CD1c-positive myeloid dendritic cell (primary cell): ENCODE measurements around the gene SAP30BP.

Experiments
- DNase-seq: peaks from one replicate; pipeline ENCODE4 v3.0.0-alpha.2; 2016; ENCODE audit errors: extremely low spot score

SAP30BP gene

DNA sequence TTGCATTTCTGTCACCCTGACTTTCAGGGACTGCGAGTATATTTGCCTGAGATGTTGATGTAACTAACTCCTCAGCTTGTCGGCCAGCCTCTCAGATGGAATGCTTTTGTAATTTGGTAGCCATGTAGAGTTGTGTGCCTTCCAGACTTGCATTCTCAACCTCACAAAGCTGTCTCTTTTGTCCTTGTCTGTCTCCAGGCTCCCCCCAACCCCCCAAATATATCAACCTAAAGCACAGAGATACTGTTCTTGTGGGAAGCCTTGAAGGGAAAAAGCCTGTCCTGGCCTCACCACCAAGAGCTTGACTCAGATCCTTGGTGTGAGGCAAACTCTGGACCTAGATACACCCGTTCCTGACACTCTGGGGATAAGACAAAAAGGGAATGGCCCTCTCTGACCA lies 18.4 kb downstream of the SAP30BP start:
- no peak for DNase-seq

DNA sequence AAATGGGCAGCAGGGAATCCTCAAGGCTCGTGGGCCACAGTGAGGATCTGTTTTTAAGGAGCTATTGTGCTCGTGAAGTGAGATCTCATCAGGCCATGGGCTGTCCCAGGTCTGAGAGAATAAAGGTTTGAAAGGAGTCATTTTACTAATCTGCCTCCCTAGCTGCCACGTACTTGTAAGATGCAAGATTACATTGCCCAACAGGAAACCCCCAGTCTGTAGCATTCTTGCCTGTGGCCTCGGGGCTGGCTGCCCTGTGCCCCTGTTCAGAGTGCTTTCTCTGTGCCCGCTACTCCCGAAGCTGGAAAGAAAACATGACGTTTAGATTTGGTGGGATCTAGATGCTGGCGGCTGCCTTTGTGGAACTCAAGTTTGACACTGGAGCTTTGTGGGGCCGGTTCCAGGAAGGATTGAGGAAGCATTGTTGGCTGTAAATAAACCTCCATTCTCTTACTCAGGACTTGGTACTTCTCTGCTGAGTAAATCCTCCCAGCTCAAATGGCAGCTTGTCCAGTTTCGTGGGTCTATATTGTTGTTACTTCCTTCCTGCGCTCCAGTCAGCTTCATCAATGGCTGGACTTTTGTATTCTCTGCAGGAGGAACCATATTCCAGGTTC lies 21.2 kb downstream of the SAP30BP start:
- peak; percentile 68 for DNase-seq

DNA sequence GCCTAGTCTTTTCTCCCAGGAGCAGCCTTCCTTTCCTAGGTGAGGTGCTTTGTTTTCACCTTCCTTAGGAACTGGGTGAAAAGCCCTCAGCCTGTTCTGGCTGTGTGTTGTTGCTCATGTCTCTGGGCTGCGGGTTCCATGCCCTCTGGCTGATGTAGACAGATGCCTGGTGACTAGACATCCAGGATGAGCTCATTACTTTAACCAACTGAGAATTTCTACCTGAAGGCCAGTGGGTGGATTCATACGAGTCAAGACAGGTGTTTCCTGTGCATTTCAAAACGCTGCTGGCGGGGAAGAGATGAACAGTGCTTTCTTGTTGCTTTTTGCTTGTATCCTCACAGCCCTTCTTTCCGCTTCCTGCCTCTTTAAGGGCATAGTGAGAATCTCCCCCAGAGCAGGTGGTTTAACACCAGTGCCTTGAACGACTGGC lies 22.3 kb downstream of the SAP30BP start:
- no peak for DNase-seq

DNA sequence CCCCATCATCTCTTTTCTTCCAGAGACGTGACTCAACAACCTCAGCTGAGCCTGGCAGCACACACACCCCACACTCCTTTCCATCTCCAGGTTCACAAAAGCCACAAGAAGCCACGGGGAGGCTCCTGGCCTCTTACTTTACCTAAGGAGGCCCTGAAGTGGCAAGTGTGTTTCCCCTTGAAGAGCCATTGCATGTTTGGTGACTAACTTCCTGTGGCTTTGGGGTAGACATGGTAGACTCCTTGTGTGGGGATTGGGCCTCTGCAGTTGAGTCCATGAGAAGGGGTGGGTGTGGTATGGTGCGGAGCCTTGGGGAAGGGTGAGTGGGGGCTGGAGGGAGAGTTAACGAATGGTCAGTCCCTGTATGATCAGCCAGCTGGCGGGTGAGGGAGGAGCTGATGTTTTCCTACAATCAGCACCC lies 24.2 kb downstream of the SAP30BP start:
- DNase-seq = no peak

DNA sequence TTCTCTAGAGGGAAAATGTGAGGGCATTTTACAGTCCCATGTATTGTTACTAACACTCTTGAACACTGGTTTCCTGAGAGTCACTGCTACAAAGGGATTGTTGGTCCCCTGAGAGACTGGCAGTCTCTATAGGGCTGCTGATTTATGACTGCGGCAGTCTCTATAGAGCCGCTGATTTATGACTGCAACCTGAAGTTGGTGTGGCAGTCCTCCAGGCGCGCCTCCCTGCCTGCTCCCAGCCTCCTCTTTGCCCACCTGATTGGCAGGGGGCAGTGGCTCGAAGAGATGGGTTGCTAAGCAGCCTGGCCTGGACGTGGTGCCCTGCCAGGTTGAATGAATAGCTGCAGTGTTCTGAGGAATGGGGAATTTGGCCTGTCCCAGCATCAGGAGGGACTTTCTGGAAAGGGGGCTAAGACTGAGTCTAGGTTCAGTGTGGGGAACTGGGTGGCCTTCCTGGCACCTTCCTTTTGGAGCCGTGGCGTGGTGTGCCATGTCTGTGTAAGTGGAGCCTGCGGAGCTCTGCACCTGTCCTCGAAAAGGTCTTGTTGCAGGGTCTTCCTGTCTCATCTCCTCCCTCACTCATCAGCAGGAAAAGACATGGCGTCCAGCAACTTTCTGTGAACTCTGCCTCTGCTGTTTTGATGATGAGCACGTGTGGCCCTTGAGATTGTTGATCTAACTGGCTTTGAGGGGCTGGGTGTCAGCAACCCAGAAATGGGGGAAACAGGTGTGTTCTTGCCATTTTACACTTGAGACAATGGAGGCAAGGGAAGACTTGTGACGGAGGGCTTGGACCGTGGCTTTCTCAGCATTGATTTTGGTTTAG lies 24.9 kb downstream of the SAP30BP start:
- no peak for DNase-seq

DNA sequence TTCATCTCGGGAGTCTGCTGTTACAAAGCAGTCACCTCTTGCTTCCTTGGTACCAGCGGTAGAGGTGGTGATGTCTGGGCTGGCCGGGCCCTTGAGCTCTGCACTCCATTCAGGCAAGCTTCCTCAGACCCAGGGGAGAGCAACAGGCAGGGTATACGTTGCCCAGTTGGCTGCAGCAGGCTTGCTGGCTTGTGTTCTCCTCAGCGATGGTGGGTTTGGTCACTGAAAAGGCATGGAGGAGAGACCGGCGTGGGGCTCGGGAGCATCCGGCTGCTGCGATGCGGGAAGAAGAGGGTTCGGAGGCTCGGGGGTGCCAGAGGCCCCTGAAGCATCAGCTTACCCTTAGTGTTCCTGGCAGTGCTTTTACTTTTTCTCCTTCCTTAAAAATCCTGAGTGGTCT lies 25.8 kb downstream of the SAP30BP start:
- no peak for DNase-seq

DNA sequence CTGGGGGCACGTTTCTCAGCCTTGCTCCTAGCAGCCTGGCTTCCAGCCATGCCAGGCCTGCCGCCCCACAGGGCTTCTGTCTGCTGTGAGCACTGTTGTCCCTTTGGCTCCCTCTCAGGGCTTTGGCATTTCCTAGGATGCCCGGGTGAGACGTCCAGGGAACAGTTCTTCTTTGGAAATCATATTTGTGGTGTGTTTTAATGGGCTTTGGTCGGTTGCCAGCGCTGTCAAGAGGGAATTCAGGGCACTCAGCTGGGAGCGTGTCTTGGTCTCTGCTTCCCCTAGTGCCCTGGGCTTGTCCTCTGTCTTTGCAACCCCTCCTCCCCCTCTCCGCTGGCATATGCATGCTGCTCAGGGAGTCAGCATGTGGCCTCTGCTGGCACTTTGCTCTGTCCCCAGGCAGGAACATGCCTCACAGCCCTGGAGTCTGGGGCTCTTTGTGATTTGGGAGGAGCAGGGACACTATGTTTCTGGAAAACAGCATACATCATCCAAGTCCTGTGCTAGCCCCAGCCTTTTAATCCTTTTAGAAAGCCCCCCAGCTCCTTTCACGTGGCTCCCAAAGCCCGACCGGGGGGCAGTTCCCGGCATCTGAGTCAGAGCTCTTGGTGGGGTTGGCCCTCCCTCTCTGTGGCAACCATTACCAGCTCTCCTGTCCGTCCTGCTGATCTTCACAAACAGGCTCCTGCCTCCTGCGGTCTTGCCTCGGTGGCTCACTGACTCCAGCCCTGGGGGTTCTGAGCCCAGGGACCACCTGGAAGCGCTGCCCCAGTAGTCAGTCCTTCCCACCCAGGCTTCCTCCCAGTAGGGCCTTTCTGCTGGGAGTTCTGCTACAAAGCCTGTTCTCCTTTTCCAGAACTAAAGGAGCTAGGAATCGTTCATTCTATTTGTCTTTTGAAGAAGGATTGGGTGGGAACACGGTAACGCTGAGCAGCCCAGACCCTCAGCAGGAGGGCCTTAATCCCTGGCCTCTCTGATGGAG lies 26.7 kb downstream of the SAP30BP start:
- DNase-seq = no peak

DNA sequence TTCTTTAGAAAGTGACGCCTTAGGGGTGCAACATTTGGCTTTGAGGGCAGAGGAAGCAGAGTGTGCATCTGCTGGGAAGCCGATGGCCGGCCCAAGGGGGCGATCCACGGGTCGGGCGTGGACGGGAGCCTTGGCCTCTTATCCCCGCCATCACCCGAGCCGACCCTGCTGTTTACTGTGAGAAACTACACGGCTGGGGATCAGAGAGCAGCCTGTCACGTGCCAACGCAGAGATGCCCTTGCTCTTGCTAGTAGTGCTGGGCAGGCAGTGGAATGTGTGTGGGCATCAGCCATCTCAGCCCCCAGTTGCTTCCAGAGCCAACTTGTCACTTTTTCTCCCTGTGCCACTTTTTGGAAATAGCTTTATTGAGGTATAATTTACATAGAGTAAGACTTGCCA lies 27.4 kb downstream of the SAP30BP start:
- no peak for DNase-seq

DNA sequence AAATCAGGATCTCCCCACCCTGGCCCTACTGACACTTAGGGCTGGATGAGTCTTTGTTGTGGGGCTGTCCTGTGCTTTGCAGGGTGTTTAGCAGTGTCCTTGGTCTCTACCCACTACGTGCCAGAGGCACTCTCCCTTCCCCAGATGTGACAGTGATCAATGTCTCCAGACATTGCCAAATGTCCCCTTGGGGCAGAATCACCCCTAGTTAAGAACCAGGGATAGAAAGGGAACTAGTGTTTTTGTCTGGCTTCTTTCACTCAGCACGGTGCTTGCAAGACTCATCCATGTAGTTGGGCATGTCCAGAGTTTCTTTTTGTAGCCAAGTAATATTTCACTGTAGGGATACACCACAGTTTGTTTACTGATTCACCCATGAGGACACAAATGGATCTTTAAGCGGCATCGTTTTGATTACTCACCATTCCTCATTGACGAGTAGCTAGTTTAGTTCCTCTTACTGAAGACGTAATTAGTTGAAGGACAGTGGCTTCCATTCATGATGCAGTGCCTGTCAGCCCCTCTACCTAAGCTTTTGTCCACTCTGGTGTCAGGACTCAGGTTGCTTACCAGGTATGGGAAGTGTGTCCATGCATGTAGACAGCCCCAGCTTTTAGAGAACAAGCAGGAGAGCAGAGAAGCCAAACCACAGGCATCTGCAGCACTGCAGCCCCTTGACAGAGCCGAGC lies 28.1 kb downstream of the SAP30BP start:
- DNase-seq = no peak

DNA sequence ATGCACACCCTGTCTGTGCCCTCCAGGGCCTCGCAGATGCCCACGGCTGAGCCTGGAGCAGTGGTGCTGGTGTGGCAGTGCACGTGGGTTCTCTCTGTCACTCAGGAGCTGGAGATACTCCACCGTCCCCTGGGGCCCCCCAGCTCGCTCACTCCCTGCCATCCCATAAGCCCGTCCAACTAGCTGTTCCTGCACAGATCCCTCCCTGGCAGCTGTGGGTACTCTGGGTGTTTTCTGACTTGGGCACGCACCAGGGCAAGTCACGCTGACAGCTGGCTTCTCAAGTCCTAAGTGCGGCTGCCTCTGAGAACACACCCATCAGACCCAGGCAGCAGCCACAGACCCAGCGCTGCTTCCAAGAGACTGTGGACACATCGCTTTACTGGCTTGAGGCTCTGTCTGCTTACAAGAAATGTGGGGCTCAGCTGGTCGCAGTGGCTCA lies 28.7 kb downstream of the SAP30BP start:
- no peak for DNase-seq

DNA sequence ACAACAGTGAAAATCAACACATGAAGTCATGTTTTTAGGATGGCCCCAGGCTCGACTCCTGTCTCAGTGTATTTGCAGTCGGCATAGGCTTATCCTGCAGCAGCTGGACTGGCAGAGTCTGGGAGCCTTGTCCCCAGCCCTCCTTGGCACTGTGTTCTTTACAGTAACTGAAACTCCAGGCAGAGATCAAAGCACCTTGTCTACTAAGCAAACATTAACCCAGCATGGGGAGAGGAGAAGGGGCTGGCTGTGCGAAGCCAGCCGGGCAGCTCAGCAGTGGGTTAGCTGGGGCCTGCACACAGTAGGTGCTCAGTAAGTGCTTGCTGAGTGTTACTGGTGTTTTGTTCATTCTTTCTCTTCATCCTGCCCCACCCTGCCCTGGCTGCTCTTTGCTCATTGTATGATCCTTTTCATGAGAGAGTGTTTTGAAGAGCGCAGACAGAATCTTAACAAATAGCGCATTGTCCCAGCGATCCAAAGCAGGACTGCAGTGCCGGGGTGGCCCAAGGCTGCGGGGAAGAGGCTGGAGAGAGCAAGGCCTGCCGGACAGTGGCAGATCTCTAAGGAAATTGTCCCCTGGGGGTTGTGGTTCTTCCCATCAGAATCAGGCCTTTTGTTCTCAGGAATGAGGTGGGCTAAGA lies 30.6 kb downstream of the SAP30BP start:
- DNase-seq = no peak

DNA sequence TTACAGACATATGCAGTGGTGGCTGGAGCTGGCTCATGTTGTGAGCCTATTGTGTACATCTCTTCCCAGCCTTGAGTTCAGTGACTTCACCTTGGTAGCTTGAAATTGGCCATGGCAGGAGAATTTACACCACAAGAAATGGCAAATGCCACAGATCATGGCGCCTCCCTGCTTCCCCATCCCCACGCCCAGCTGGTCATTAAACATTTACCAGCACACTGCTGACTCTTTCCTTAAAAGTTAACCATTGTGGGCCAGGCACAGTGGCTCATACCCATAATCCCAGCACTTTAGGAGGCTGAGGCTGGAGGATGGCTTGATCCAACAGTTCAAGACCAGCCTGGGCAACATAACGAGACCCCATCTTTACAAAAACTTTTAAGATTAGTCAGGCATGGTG lies 31.5 kb downstream of the SAP30BP start:
- no peak for DNase-seq

DNA sequence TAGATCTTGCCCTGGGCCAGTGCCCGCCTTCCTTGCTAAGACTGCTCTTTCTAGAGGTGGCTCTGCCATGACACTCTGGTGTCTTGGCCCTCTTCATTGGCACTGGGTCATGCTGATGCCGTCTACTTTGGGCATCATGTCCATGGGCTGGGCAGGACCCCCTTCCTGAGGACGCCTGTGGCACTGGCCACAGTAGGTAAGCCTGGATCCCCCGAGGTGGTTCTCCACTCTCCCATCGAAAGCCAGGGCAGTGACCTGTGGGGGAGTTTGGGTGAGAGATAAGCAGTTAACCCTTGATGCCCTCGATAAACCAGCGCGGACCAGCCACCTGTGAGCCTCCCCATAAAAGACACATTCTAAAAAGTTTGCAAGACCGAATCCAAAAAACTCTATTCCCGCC lies 34.1 kb downstream of the SAP30BP start:
- DNase-seq = no peak

DNA sequence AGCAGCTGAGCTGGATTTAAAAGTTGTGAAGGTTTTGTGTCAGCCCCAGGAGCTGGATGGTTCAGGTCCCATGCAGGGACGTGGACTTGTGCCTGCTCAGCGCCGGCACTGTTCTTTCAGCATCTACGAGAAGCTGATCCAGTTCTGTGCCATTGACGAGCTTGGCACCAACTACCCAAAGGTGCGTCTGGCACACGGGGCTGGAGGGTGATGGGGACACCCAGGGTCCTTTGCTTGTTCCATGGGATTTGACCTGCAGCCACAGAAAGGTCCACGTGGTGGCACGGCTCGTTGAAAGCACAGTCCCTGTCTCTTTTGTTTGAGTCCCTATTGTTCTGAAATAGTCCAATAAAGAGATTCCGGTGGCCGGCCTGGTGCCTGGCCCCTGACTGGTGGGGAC lies 36.1 kb downstream of the SAP30BP start:
- DNase-seq = no peak

DNA sequence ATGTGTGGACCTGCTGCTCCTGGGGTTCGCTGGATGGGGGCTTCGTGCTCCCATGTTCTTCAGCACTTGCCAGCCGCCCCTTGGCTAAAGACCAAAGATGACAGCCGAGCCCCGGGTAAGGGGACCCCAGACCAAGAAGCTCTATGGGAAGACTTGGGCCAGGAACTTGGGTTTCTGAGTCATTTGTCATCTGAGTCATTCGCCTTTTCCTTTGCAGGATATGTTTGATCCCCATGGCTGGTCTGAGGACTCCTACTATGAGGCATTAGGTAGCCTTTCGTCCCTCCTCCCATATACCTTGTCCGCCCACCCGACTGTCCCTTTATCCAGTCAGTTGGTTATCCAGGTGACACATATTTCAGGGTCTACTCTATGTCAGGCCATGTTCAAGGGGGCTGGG lies 36.5 kb downstream of the SAP30BP start:
- no peak for DNase-seq

DNA sequence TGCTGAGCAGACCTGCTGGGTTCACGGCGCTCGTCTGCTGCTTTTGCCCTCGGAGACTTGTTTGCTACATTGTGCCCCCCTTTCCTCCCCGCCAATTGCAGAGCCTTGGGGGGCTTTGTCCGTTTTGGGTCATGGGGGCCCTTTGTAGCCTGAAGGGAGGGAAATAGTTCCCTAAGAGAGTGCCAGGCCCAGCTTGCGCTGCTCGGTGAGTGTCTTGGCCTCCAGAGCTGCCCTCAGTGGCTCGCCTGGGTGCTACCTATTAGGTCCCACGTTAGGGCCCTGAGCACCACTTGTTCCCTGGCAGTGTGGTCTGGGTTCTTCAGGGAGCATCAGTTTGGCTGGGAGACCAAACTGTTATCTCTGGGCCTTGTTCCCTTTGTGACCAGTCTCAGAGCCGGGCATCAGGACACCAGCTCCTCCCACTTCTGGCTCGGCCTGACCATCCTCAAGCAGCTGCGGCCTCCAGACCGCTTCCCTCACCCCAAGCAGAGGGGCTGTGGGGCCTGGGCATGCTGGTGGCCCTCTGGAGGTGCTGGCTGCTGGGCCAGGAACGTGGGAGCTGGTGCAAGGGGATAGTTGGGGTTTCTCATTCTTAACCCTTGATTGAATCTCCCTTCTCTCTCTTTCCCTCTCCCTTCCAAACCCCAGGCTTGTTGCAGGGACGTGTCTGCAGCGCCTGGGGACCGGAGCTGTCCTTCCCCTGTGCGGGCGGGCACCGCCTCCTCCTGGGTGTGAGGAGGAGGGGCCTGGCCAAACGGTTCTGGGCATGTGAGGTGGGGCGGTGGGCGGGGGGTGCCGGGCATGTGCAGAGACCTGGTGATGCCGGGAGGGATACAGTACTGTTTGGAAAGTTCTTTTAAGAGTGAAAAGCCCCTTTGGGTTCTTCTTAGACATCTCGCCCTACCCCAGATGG lies 38.1 kb downstream of the SAP30BP start:
- no peak for DNase-seq

DNA sequence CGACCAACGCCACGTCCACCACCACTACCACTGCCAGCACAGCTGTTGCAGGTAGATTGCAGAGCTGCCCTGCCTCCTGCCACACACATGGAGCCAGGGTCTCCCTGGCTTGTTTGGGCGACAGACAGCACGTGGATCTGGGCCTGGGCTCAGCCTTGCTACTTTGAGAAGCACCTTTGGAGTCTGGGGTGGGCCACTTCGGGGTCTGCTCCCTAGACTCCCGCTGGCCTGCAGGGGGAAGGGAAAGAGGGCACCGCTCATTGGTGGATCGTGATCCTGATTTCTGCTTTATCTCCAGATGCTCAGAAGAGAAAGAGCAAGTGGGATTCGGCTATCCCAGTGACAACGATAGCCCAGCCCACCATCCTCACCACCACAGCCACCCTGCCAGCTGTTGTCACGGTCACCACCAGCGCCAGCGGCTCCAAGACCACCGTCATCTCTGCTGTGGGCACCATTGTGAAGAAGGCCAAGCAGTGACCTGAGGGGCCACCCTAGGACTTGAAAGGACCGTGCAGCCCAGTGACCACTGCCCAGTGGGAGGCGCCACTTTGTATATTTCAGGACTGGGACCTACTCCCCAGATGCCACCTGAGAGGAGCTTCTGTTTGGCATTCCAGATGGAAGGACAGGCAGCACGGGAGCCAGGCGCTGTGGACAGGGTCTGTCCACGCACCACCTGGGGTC lies 39.0 kb downstream of the SAP30BP start:
- DNase-seq = no peak

DNA sequence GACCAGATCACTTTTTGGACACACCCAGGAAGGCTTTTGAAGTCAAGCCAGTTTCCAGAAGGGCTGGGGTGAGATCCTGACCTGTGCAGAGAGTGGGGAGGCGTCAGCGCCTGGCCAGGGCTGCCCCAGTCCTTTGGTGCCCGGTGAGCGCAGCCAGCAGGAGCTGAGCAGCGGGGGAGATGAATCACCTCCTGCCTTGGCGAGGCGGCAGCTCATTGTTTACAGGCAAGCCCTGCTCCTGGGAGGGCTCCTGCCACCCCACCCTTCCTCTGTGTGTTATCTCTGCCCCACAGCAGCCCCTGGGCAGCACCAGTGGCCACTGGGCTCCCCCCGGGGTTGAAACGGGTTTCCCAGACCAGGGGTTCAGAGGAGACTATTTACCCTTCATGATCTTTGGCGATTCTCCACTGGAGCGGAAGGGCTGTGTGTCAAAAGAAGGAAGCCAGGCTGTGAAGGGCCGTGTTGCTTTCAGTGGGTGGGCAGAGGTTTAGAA lies 40.0 kb downstream of the SAP30BP start:
- no peak for DNase-seq

DNA sequence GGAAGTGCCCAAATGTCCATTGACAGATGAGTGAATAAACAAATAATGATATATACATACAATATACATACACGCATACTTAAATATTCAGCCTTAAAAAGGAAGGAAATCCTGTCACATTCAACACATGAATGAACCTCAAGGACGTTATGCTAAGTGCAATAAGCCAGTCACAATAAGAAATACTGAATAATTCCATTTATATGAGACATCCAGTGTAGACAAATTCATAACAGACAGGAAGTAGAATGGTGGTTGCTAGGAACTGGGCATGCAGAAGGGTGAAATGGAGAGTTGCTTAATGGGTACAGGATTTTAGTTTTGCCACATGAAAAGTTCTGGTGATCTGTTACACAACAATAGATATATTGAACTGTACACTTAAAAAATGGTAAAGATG lies 45.3 kb downstream of the SAP30BP start:
- DNase-seq = no peak
